PC-3 (cell line): Measurements from ENCODE around the gene MAN1B1. TPM values are rescaled to one million over a fixed set of nuclear protein-coding genes. Genes with fewer than 3 reads are reported as not detected.

Experiments used
- ATAC-seq: fragments of 200-7000 bp; cut with Tn5 transposase; 2 replicates; pipeline ENCODE4 v1.9.1; 2020; ENCODE audit warnings: mild to moderate bottlenecking, moderate library complexity
- BruUV-seq: library from RNA; stranded (reverse); fragments of 400-500 nt; replicated peaks from 2 replicates; lab custom pipeline; 2021; lab: Mats Ljungman, UMichigan
- CTCF ChIA-PET: fragments of 300-600 bp; sonication (Branson Sonifier 250); formaldehyde crosslinking; loops from one replicate; lab custom pipeline; 2022; ENCODE audit warnings: antibody characterized with exemption; lab: Charles Lee
- POLR2A ChIA-PET: fragments of 300-600 bp; sonication (Branson Sonifier 250); formaldehyde crosslinking; loops from one replicate; lab custom pipeline; 2022; ENCODE audit warnings: antibody characterized with exemption; ENCODE audit not compliant: unreplicated experiment; lab: Charles Lee
- DNase-seq: peaks from one replicate; pipeline ENCODE4 v3.0.0-alpha.2; 2015
- H2AFZ ChIP-seq: fragments of 300-600 bp; sonication (generic); 2 replicates; pipeline ENCODE4 v1.6.0; 2016; ENCODE audit warnings: antibody characterized with exemption, low read length
- H3F3A ChIP-seq: fragments of 300-600 bp; sonication (generic); one replicate; pipeline ENCODE4 v1.6.0; 2017; ENCODE audit warnings: antibody characterized with exemption, low read length, control low read depth, mild to moderate bottlenecking; ENCODE audit not compliant: unreplicated experiment
- H3K27ac ChIP-seq: fragments of 300-600 bp; sonication (generic); 2 replicates; pipeline ENCODE4 v1.5.1; 2016; ENCODE audit warnings: mild to moderate bottlenecking, low read length
- H3K27me3 ChIP-seq: fragments of 300-600 bp; sonication (generic); 2 replicates; pipeline ENCODE4 v1.6.1; 2016; ENCODE audit warnings: low read length, mixed read lengths
- H3K36me3 ChIP-seq: fragments of 300-600 bp; sonication (generic); 2 replicates; pipeline ENCODE4 v1.6.1; 2016; ENCODE audit warnings: low read depth, mixed run types, low read length, mixed read lengths
- H3K4me1 ChIP-seq: fragments of 300-600 bp; sonication (generic); 2 replicates; pipeline ENCODE4 v1.5.1; 2016; ENCODE audit warnings: low read length; ENCODE audit not compliant: insufficient read depth
- H3K4me2 ChIP-seq: fragments of 300-600 bp; sonication (generic); 2 replicates; pipeline ENCODE4 v1.6.0; 2016; ENCODE audit warnings: low read length
- H3K4me3 ChIP-seq: fragments of 300-600 bp; sonication (generic); 2 replicates; pipeline ENCODE4 v1.5.1; 2016; ENCODE audit warnings: mild to moderate bottlenecking, low read length, mixed read lengths
- H3K79me2 ChIP-seq: fragments of 300-600 bp; sonication (generic); 2 replicates; pipeline ENCODE4 v1.6.1; 2017; ENCODE audit warnings: low read length, mixed read lengths
- H3K9ac ChIP-seq: fragments of 300-600 bp; sonication (generic); 2 replicates; pipeline ENCODE4 v1.6.0; 2016; ENCODE audit warnings: mild to moderate bottlenecking, low read length
- H3K9me2 ChIP-seq: fragments of 300-600 bp; sonication (generic); replicated peaks from 2 replicates; pipeline ENCODE4 v1.6.1; 2016; ENCODE audit warnings: mixed run types, low read length, mixed read lengths
- H3K9me3 ChIP-seq: fragments of 300-600 bp; sonication (generic); 2 replicates; pipeline ENCODE4 v1.6.1; 2016; ENCODE audit warnings: low read length, mixed read lengths
- H4K20me1 ChIP-seq: fragments of 300-600 bp; sonication (generic); 2 replicates; pipeline ENCODE4 v1.6.1; 2016; ENCODE audit warnings: low read length, mixed read lengths
- CTCF ChIP-seq: fragments of 300-600 bp; sonication (generic); conservative IDR thresholded peaks from 2 replicates; pipeline ENCODE4 v1.5.1; 2017; ENCODE audit warnings: antibody characterized with exemption, low read depth, mild to moderate bottlenecking, low read length
- EZH2 ChIP-seq: fragments of 300-600 bp; sonication (generic); IDR thresholded peaks from one replicate; pipeline ENCODE4 v1.6.1; 2017; ENCODE audit warnings: antibody characterized with exemption, mild to moderate bottlenecking, low read length; ENCODE audit not compliant: unreplicated experiment
- EZH2phosphoT487 ChIP-seq: fragments of 300-600 bp; sonication (generic); IDR thresholded peaks from 2 replicates; pipeline ENCODE4 v1.6.1; 2018; ENCODE audit warnings: mild to moderate bottlenecking, antibody characterized with exemption, low read length, borderline replicate concordance
- intact Hi-C: fragments of 100-400 bp; cut with micrococcal nuclease; formaldehyde crosslinking; loops from 2 replicates; pipeline ENCODE4 v1.9.0; 2023
- total RNA-seq: library from RNA; depleted of rRNA; stranded (reverse); fragments of >200 nt; gene quantifications from 2 replicates; pipeline ENCODE4 v1.2.3, GENCODE V29; 2014

Gene MAN1B1
- total RNA-seq, 1 experiment from 2014 or later, result 65.5 TPM

- Histone ChIP-seq H4K20me1 (no peaks in the 10 kb centered on the region), H3K79me2 (no peaks in the 10 kb centered on the region), H3K4me1 (no peaks in the 10 kb centered on the region), H3K27me3 (peaks cover 10% of the 10 kb centered on the region; the same call in 1 of the 2 replicates), H3K27ac (no peak overlapping the region), H3K9me3 (no peaks in the 10 kb centered on the region), H3K4me3 (no peak overlapping the region), H2AFZ (no peak overlapping the region), H3K36me3 (no peaks in the 10 kb centered on the region), H3K9ac (no peak overlapping the region), H3K4me2 (no peak overlapping the region), H3F3A (no peaks in the 10 kb centered on the region), H3K9me2 (no peaks in the 10 kb centered on the region)
- TF ChIP-seq EZH2phosphoT487 (no peak), EZH2 (no peak), CTCF (no peak)
- BruUV-seq, result no TSS peak
- DNase-seq, result no peak
- no peak for ATAC-seq
- POLR2A ChIA-PET, result no interaction called here
- CTCF ChIA-PET, result no interaction called here
- intact Hi-C loops, result no loop called here
Measured at GRCh38 chr9:137140151-137141012, 53.6 kb downstream of the MAN1B1 start.

GRCh38 chr9:137141050-137141810 lies 54.4 kb downstream of the MAN1B1 start:
- no TSS peak for BruUV-seq
- Histone ChIP-seq H3K4me3 (no peak overlapping the region), H3K36me3 (no peaks in the 10 kb centered on the region), H3K9ac (no peak overlapping the region), H3K9me3 (no peaks in the 10 kb centered on the region), H2AFZ (no peak overlapping the region), H3K4me2 (no peak overlapping the region), H4K20me1 (no peaks in the 10 kb centered on the region), H3F3A (no peaks in the 10 kb centered on the region), H3K79me2 (no peaks in the 10 kb centered on the region), H3K27ac (no peak overlapping the region), H3K27me3 (peaks cover 10% of the 10 kb centered on the region; the same call in 1 of the 2 replicates), H3K4me1 (no peaks in the 10 kb centered on the region), H3K9me2 (no peaks in the 10 kb centered on the region)
- ATAC-seq (no peak), DNase-seq (no peak)
- CTCF ChIA-PET, result no interaction called here
- POLR2A ChIA-PET, result interaction anchor here (0.6 kb wide), 1 partner anchor 9 kb away, joined by 3 read pairs; no protein-coding TSS in a partner anchor
- TF ChIP-seq EZH2 (no peak), EZH2phosphoT487 (no peak), CTCF (no peak)
- intact Hi-C loops, result no loop called here
